ENCODE data around the gene ATP7B. TPM values are rescaled to one million over a fixed set of nuclear protein-coding genes. Genes with fewer than 3 reads are reported as not detected.
"Not testable (repeated sequence)": the region's sequence is repeated elsewhere in the genome, so short reads cannot be mapped to it uniquely, and the experiment has no call there.

Gene ATP7B
- total RNA-seq, 8 experiments from 2014 or later, result 0.97 to 7.3 (median 5.6) TPM

DNA sequence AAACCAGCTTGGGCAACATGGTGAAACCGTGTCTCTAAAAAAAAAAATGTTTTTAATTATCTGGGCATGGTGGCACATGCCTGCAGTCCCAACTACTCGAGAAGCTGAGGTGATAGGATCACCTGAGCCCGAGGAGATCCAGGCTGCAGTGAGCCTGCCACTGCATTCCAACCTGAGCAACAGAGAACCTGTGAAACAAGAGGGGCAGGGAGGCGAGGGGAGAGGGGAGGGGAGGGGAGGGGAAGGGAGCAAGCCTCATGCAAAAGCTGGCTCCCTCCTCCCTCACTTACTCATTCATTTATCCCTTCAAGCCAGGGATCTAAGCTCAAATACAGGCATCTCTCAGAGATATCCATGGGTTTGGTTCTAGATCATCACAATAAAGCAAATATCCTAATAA, 8.9 kb downstream of the ATP7B start:
- Histone ChIP-seq H3K27ac (no peak overlapping the region), H3K4me3 (no peak overlapping the region), H3K4me1 (replicated peaks in 1 of 2) (no peaks in the 10 kb centered on the region)
- in situ Hi-C loops (cut with MboI; ENCODE audit: low pct_unique_long_range_greater_than_20kb in 2 of 9, low sequenced_read_pairs in 9 of 9, unreplicated experiment in 9 of 9), result no loop called here
- 80 to 100% methylated on average over 1 of the region's 4 CpGs; no CpG with 5 or more reads in 8 of the 10 experiments for WGBS, 10 experiments
- ATAC-seq (replicated peaks in 6 of 8), result no peak

DNA sequence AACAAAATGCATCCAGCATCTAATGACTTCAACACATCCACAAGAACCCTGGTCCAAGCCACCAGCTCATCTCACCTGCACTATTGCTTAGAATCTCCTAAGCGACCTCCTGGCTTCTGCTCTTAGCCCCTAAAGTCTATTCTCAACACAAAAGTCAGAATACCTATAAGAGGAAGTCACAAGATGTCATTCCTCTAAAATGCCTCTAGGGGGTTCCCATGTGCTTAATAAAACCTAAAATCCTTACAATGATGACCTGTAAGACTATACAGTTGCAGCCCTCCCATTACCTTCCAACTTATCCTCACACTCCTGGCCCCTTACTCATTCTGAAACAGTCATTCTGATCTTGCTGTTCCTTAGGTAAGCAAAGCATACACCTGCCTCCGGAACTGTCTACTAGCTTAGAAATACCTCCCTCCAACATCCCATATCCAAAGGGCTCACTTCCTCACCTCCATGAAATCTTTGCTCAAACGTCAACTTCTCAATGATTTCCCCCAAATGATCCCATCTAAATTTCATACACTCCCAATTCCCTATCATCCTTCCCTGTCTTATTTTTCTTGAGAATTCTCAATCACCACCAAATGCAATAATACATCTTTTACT, 10.0 kb downstream of the ATP7B start:
- Histone ChIP-seq H3K27ac (no peak overlapping the region), H3K4me3 (no peak overlapping the region), H3K4me1 (replicated peaks in 1 of 2) (no peaks in the 10 kb centered on the region)
- WGBS, 10 experiments, result 38 to 100% (median 67%) methylated on average over 1 to 3 of the region's 3 CpGs; no CpG with 5 or more reads in 1 of the 10 experiments
- ATAC-seq (replicated peaks in 6 of 8), result peak in 4 of 8 experiments; percentile 44 to 64 (median 52)
- in situ Hi-C loops (cut with MboI; ENCODE audit: low pct_unique_long_range_greater_than_20kb in 2 of 9, low sequenced_read_pairs in 9 of 9, unreplicated experiment in 9 of 9), result no loop called here

DNA sequence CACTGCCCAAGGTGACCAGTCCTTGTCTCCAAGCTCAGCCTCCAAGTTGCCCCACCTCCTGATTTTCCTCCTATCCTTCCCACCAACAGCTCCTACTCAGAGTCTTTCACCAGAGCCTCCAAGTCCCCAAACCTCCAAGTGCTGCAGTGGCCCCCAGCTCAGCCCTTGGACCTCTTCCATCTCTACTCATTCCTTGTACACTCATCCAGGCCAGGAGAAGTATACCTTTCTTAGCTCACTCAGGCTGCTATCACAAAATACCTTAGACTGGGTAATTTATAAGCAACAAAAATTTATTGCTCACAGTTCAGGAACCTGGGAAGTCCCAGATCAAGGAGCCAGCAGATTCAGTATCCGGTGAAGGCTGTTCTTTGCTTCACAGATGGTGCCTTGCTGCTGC, 11.3 kb downstream of the ATP7B start:
- no peak overlapping the region for H3K4me3 ChIP-seq
- WGBS, 10 experiments, result 0 to 100% (median 58%) methylated on average over 1 of the region's 1 CpG; no CpG with 5 or more reads in 6 of the 10 experiments
- in situ Hi-C loops (cut with MboI; ENCODE audit: low pct_unique_long_range_greater_than_20kb in 2 of 9, low sequenced_read_pairs in 9 of 9, unreplicated experiment in 9 of 9), result no loop called here

DNA sequence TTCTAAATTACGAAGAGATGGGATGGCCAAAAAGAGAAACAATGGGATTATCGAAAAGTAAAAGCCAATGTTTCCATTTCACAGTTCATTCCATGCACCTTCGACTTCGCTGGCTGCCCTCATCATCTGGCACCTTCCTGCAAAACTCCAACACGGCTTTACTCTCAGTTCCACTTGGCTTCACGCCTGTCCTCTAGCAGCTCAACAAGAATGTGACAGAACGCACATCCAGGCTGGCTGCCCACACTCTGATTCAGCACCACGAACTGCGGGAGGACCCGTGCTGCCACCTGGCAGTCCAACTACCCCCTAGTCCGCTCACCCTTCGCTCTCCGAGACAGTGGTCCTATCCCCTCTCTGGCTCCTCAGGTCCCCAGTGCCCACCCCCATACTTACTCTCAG, 11.7 kb downstream of the ATP7B start:
- no peaks in the 10 kb centered on the region for H3K4me1 ChIP-seq (replicated peaks in 1 of 2)
- 11 to 100% (median 91%) methylated on average over 1 to 12 of the region's 13 CpGs; no CpG with 5 or more reads in 3 of the 10 experiments for WGBS, 10 experiments
- no peak overlapping the region for H3K27ac ChIP-seq
- in situ Hi-C loops (cut with MboI; ENCODE audit: low pct_unique_long_range_greater_than_20kb in 2 of 9, low sequenced_read_pairs in 9 of 9, unreplicated experiment in 9 of 9), result no loop called here
- no peak overlapping the region for H3K4me3 ChIP-seq
- no peak for ATAC-seq (replicated peaks in 6 of 8)

More for the DNA sequence above, 11.3 kb downstream of the ATP7B start:
- no peaks in the 10 kb centered on the region for H3K4me1 ChIP-seq (replicated peaks in 1 of 2)
- ATAC-seq (replicated peaks in 6 of 8), result no peak
- no peak overlapping the region for H3K27ac ChIP-seq

DNA sequence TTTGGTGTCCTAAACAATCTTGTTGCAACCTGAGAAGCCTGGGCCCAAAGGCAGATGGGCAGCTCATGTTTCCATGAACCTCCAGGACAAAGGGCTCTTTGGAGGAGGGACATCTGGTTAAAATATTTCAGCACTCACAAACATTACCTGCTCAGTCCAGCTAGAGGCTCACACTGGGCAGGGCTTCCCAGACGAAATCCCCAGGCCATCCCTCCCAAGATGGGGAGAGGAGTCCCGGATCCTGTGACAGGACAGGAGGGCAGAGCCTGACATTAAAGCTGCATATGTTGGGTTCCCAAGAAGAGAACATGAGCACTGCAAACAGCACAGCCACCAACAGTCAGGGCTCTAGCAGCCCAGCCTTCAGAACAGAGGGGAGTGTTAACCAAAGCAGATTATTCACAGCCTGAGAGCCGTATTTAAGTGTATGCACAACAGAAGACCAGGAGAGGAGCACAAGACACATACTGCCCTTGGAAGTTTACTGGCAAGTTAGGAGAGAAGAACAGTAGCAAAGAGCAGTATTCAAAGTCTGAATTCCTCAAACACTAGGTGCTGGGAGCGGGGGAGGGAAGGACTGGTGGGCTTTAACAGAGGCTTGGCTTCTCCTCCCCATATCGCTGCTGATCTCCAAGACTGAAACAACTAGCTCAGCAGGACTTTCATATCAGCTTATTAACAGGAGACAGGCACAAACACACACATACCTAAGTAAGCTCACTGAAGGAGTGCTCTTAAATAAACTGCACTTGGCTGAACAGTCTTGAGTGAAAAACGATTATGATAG, 12.3 kb downstream of the ATP7B start:
- WGBS, 10 experiments, result 32 to 75% (median 70%) methylated on average over 3 to 4 of the region's 6 CpGs; no CpG with 5 or more reads in 2 of the 10 experiments
- in situ Hi-C loops (cut with MboI; ENCODE audit: low pct_unique_long_range_greater_than_20kb in 2 of 9, low sequenced_read_pairs in 9 of 9, unreplicated experiment in 9 of 9), result no loop called here
- Histone ChIP-seq H3K27ac (no peak overlapping the region), H3K4me1 (replicated peaks in 1 of 2) (no peaks in the 10 kb centered on the region), H3K4me3 (no peak overlapping the region)
- ATAC-seq (replicated peaks in 6 of 8), result peak in 3 of 8 experiments; percentile 61 to 69 (median 63)

DNA sequence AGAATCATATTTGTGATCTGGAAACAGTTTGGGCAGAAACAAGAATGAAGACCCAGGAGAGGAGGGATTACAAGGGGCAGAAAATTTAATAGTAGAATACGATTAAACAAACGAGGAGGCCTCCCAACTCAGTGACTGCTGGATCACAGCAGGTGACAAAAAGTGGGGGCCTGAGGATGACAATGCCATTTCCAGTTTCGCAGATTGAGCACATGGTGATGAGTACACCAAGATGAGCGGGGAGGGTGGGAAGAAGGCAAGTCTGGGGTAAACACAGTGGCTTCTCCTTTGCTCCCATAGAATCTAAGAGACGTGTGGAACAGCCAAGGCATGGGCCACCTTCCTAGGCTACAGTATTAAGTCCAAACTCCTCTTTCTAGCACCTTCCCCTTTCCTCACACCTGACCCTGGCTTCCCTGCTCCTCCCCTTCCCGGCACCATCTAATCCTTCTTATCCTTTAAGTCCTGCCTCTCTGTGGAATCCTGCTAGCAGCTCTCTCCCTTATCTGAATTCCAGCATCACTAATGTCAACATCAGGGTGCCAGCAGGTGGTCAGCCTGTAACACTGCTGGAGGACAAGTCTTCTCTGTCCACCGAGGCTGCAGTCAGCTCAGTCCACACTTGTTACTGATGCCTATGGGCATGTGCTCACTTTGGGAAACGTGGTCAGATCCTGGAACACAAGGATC, 13.5 kb downstream of the ATP7B start:
- ATAC-seq (replicated peaks in 6 of 8), result peak in 1 of 8 experiments; percentile 52
- H3K4me1 ChIP-seq (replicated peaks in 1 of 2), result no peaks in the 10 kb centered on the region
- H3K27ac ChIP-seq, result no peak overlapping the region
- 0 to 80% (median 60%) methylated on average over 1 to 6 of the region's 8 CpGs; no CpG with 5 or more reads in 1 of the 10 experiments for WGBS, 10 experiments
- in situ Hi-C loops (cut with MboI; ENCODE audit: low pct_unique_long_range_greater_than_20kb in 2 of 9, low sequenced_read_pairs in 9 of 9, unreplicated experiment in 9 of 9), result no loop called here
- no peak overlapping the region for H3K4me3 ChIP-seq

DNA sequence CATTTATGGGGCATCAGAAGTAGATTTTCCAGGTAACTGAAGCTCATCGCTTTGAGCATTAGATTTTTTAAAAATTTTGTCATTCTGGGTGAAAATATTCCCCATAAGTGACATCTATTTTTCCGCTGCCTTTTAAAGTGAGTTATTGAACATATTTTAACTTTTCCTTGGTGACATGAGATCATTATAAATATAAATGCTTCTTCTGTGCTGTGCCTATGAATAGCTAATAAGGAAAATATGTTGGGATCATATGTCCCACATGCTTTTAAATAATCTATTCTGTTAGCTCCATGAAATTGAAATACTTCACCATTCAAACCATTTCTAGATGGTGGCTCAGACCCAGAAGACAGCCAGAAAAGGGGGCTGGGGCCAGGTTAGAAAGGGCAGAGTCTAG, 14.1 kb downstream of the ATP7B start:
- 43 to 100% (median 86%) methylated on average over 1 to 2 of the region's 2 CpGs; no CpG with 5 or more reads in 1 of the 10 experiments for WGBS, 10 experiments
- no peak overlapping the region for H3K4me3 ChIP-seq
- no peak for ATAC-seq (replicated peaks in 6 of 8)
- no peaks in the 10 kb centered on the region for H3K4me1 ChIP-seq (replicated peaks in 1 of 2)
- H3K27ac ChIP-seq, result no peak overlapping the region
- in situ Hi-C loops (cut with MboI; ENCODE audit: low pct_unique_long_range_greater_than_20kb in 2 of 9, low sequenced_read_pairs in 9 of 9, unreplicated experiment in 9 of 9), result no loop called here

DNA sequence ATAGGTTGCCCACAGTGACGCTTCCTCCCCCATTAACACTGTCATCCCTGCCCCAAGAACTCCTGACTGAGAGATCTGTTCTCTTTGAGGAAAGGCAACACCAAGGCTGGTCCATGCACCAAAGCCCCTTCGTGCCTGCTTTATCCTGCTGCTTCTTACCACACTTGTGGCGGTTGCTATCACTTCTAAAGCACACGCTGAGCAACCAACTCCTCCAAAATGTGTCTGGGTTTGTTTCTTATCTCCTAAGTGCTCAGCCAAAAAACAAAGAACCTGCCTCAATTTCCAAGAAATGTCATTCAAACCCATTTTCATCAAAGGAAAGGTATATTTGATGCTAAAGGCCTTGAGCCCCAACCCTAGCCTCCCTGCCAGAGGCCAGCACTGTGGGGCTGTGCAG, 14.6 kb downstream of the ATP7B start:
- in situ Hi-C loops (cut with MboI; ENCODE audit: low pct_unique_long_range_greater_than_20kb in 2 of 9, low sequenced_read_pairs in 9 of 9, unreplicated experiment in 9 of 9), result no loop called here
- ATAC-seq (replicated peaks in 6 of 8), result no peak
- H3K4me3 ChIP-seq, result no peak overlapping the region
- no peak overlapping the region for H3K27ac ChIP-seq
- no peaks in the 10 kb centered on the region for H3K4me1 ChIP-seq (replicated peaks in 1 of 2)
- WGBS, 10 experiments, result 45 to 100% (median 82%) methylated on average over 1 to 4 of the region's 4 CpGs; no CpG with 5 or more reads in 4 of the 10 experiments

DNA sequence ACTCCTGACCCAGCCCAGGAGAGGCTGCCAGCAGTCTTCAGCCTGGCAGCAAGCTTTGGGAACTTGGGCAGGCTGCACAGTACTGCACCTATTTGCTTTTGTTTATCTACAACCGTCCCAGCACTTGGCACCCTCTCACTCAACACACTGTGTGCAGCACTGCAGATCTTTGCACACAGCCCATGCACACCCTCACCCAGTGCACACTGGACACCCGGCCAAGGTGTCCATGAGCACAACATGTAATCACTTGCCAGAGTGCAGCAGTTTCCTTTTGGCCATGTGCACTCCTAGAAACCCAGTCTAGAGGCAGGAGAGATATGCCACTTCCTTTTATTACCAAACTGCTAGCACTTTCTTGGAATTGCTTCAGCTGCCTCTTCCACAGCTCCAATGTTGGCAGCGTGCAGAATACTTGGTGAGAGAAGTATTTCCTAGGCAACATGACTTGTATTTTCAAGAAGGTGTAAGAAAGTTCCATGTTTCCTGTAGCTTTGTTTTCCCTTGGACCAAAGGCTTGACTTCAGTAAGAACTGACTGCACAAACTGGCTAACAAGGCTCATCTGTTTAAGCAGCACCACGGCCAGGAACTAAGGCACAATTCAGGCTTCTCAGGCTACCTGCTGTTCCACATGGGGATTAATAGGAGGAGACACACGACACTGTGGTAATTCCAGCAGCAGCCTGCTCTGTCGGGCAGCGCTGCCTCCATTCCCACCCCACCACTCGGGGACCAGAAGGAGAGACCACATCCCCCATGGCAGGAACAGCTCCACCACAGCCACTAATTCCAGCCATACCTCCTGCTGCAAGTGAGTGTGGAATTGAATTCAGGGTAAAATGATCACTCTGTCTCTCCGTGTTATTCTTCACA, 15.3 kb downstream of the ATP7B start:
- H3K4me3 ChIP-seq, result no peak overlapping the region
- H3K27ac ChIP-seq, result no peak overlapping the region
- H3K4me1 ChIP-seq (replicated peaks in 1 of 2), result no peaks in the 10 kb centered on the region
- in situ Hi-C loops (cut with MboI; ENCODE audit: low pct_unique_long_range_greater_than_20kb in 2 of 9, low sequenced_read_pairs in 9 of 9, unreplicated experiment in 9 of 9), result no loop called here
- peak in 6 of 8 experiments; percentile 17 to 79 (median 30) for ATAC-seq (replicated peaks in 6 of 8)
- 0 to 100% (median 39%) methylated on average over 1 to 4 of the region's 9 CpGs; no CpG with 5 or more reads in 4 of the 10 experiments for WGBS, 10 experiments

DNA sequence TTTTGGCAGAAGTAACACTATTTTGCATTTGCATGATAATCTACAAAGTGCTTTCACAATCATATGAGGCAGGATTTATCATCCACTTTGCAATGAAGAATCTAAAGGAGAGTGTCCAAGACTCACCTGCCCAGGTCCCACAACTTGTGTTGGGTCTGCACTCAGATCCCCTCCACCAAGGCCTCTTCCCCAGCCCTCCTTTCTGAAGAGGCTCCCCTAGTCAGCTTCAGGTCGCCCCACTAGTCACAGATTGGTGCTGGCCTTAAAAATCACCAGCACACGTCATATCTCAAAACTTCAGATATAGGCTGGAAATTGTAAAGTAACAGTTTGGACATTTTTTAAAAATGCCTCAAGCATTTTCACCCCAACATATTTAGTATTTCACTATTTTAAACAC, 17.5 kb downstream of the ATP7B start:
- no peak for ATAC-seq (replicated peaks in 6 of 8)
- Histone ChIP-seq H3K4me1 (replicated peaks in 1 of 2) (no peaks in the 10 kb centered on the region), H3K4me3 (no peak overlapping the region), H3K27ac (no peak overlapping the region)
- WGBS, 10 experiments, result 17 to 100% (median 92%) methylated on average over 1 to 2 of the region's 2 CpGs; no CpG with 5 or more reads in 3 of the 10 experiments
- in situ Hi-C loops (cut with MboI; ENCODE audit: low pct_unique_long_range_greater_than_20kb in 2 of 9, low sequenced_read_pairs in 9 of 9, unreplicated experiment in 9 of 9), result no loop called here

DNA sequence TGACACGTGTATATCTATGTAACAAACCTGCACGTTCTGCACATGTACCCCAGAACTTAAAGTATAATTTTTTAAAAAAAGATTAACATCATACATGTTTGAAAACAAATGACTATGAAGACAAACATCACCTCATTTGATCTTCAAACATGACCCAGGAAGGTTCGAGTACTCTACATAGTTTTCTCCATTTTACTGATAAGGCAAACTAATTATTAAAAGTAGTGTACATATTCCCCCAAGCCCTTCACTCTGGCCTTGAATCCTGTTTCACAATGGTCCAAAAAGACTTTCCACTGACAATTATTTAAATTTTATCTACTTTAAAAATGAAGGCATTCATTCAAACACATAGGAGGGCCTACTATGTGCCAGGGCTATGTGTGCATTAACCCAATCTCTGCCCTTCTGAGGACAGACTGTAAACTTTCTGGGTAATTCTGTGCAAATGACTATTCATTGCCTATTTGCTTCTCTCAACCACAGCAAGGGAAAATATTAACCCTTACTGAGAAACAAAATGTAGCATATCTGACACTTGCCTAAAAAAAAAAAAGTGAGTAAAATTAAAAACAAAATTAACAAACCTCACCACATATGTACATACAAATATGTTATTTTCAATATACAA, 22.1 kb downstream of the ATP7B start:
- 40 to 94% (median 77%) methylated on average over 1 to 3 of the region's 3 CpGs; no CpG with 5 or more reads in 4 of the 10 experiments for WGBS, 10 experiments
- H3K27ac ChIP-seq, result no peak overlapping the region
- no peaks in the 10 kb centered on the region for H3K4me1 ChIP-seq (replicated peaks in 1 of 2)
- ATAC-seq (replicated peaks in 6 of 8), result no peak
- in situ Hi-C loops (cut with MboI; ENCODE audit: low pct_unique_long_range_greater_than_20kb in 2 of 9, low sequenced_read_pairs in 9 of 9, unreplicated experiment in 9 of 9), result no loop called here
- H3K4me3 ChIP-seq, result no peak overlapping the region

DNA sequence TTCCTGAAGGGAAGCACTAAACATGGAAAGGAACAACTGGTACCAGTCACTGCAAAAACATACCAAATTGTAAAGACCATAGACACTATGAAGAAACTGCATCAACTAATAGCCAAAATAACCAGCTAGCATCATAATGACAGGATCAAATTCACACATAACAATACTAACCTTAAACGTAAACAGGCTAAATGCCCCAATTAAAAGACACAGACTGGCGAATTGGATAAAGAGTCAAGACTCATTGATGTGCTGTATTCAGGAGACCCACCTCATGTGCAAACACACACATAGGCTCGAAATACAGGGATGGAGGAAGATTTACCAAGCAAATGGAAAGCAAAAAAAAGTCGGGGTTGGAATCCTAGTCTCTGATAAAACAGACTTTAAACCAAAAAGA, 26.3 kb downstream of the ATP7B start:
- 0 to 98% (median 78%) methylated on average over 1 to 4 of the region's 4 CpGs; no CpG with 5 or more reads in 2 of the 10 experiments for whole genome bisulfite sequencing, 10 experiments
- H3K4me1 ChIP-seq (replicated peaks in 1 of 2); ATAC-seq (replicated peaks in 6 of 8); H3K27ac ChIP-seq; H3K4me3 ChIP-seq; in situ Hi-C loops (cut with MboI; ENCODE audit: low pct_unique_long_range_greater_than_20kb in 2 of 9, low sequenced_read_pairs in 9 of 9, unreplicated experiment in 9 of 9): not testable (repeated sequence)
